Measurements from ENCODE around the gene POLRMT.

Gene POLRMT

DNA sequence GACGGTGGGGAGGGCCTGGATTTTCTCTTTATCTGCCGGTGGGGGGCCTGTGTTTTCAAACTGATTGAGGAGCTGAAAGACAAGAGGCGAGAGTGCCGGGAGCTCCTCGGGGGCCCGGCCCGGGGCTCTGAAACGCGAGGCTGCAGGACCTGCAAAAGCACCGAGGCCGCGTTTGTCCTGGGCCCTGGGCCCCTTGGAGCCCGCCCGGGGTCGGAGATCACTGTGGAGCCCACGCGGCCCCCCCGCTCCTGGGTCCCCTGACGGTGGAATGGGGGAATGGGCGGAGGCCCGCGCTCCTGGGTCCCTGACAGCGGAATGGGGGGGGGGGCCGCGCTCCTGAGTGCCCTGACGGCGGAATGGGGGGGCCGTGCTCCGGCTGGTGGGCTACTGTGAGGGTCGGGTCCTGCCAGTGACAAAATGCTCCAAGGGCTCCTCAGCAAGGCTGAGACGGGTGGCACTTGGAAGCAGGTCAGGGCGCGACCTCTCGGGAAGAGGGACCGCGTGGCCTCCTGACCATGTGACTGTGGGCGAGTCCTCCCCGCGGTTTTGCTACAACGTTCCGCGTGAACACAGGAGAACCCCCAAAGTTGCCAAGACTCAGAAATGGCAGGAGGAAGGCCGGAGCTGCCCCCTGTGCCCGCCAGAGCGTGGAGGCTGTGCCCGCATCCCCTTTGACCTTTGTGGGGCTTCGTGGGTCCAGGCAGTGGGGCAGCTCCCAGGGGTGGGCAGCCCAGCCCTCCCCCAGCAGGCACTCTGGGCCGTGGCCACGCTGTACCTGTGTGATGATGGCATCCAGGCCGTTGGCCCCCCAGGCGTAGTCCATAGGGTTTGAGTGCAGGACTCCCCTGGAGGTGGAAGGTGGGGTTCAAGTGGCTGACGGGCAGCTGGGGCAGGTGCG lies 15.8 kb upstream of the POLRMT start:
- no peak overlapping the region for H3K9ac ChIP-seq (ENCODE audit: low read length)
- H3K36me3 ChIP-seq (ENCODE audit: control insufficient read depth, insufficient read depth, low read length), result peaks cover 29% of the 10 kb centered on the region
- H3K27me3 ChIP-seq (ENCODE audit: control insufficient read depth, insufficient read depth, low read length), result no peaks in the 10 kb centered on the region
- no peaks in the 10 kb centered on the region for H3K4me1 ChIP-seq (ENCODE audit: control insufficient read depth, insufficient read depth, low read length)
- no peak overlapping the region for H3K4me3 ChIP-seq (ENCODE audit: low read length)
- no peak overlapping the region for H3K27ac ChIP-seq (ENCODE audit: low read depth, low read length)

GRCh38 chr19:648305-648704 lies 15.0 kb upstream of the POLRMT start:
- no peak overlapping the region for H3K27ac ChIP-seq (ENCODE audit: low read depth, low read length)
- H3K4me3 ChIP-seq (ENCODE audit: low read length), result no peak overlapping the region
- no peak overlapping the region for H3K9ac ChIP-seq (ENCODE audit: low read length)
- H3K4me1 ChIP-seq (ENCODE audit: control insufficient read depth, insufficient read depth, low read length), result no peaks in the 10 kb centered on the region
- no peaks in the 10 kb centered on the region for H3K27me3 ChIP-seq (ENCODE audit: control insufficient read depth, insufficient read depth, low read length)
- H3K36me3 ChIP-seq (ENCODE audit: control insufficient read depth, insufficient read depth, low read length), result peaks cover 23% of the 10 kb centered on the region

DNA sequence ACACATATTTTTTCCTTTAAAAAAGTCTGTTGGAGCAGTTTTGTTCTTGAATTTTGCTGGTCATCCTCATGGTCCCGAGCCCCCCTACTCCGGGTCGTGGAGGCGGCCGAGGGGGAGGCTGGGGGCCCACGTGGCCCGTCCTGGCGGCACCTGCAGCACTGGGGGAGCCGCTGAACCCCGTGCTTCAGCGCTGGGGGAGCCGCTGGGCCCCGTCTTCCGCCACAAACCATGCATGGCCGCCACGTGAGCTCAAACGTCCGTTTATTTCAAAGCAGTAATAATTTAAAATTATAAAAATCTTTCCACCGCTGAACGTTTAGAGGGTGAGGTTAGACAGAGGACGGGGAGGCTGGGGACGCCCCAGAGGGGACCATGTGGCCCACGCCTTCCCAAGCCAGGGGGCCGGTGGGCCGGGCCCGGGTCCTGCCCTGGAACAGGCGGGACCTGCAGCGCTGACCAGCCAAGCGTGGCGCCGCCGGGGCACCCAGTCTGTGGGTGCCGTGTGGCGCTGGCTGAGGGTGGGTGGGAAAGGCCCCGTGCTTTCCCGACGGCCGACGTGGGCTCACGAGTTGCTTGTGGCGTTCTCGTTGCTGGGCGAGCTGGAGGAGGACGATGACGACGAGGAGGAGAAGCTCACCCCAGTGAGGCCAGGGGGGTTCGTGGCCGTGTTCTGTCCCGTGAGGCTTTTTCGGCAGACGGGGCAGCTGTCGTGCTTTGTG lies 14.4 kb upstream of the POLRMT start:
- Histone ChIP-seq H3K9ac (ENCODE audit: low read length) (no peak overlapping the region), H3K36me3 (ENCODE audit: control insufficient read depth, insufficient read depth, low read length) (peaks cover 19% of the 10 kb centered on the region), H3K27ac (ENCODE audit: low read depth, low read length) (no peak overlapping the region)

GRCh38 chr19:646779-647565 lies 13.6 kb upstream of the POLRMT start:
- Histone ChIP-seq H3K27me3 (ENCODE audit: control insufficient read depth, insufficient read depth, low read length) (no peaks in the 10 kb centered on the region), H3K36me3 (ENCODE audit: control insufficient read depth, insufficient read depth, low read length) (peaks cover 19% of the 10 kb centered on the region), H3K9ac (ENCODE audit: low read length) (no peak overlapping the region)

More for the DNA sequence above, 14.4 kb upstream of the POLRMT start:
- Histone ChIP-seq H3K4me3 (ENCODE audit: low read length) (no peak overlapping the region), H3K4me1 (ENCODE audit: control insufficient read depth, insufficient read depth, low read length) (no peaks in the 10 kb centered on the region), H3K27me3 (ENCODE audit: control insufficient read depth, insufficient read depth, low read length) (no peaks in the 10 kb centered on the region)

DNA sequence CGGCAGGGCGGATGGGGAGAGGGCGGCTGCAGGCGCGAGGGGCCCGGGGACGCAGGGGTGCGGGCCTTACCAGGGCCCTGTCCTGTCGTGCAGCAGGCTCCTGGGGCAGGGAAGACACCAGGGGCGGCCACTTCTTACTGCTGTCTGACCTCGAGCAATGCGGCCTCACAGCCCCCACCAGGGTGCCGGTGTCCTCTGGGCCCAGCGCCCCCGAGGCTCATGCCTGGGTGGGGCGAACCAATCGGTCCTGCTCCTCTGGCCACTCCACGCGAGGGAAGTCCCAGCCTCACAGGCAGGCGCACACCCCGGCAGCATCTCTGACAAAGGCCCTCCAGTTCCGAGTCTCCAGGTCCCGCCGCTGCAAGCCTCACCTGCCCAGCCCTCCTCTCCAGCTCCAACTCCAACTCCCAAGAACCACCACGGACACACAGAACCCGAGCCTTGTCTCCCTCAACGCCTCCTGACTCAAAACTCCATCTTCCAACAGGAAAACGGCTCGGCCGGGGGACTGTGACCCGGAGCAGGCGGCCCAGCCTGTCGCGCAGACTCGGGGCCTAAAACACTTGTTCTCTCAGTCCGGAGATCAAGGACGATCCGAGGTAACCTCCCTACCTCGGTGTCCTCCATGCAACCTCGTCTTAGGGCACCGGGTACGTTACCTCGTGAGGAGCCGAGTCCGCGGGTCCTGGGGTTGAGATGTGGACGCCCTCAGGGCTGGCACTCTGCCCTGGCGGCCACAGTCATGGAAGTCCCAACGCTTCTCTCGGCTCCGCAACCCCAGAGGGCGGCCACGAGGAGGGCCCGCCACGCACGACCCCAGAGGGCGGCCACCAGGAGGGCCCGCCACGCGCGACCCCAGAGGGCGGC lies 12.8 kb upstream of the POLRMT start:
- Histone ChIP-seq H3K27me3 (ENCODE audit: control insufficient read depth, insufficient read depth, low read length) (no peaks in the 10 kb centered on the region), H3K27ac (ENCODE audit: low read depth, low read length) (no peak overlapping the region), H3K36me3 (ENCODE audit: control insufficient read depth, insufficient read depth, low read length) (peaks cover 16% of the 10 kb centered on the region), H3K4me1 (ENCODE audit: control insufficient read depth, insufficient read depth, low read length) (no peaks in the 10 kb centered on the region), H3K4me3 (ENCODE audit: low read length) (no peak overlapping the region), H3K9ac (ENCODE audit: low read length) (no peak overlapping the region)

More at GRCh38 chr19:646779-647565, 13.6 kb upstream of the POLRMT start:
- Histone ChIP-seq H3K4me1 (ENCODE audit: control insufficient read depth, insufficient read depth, low read length) (no peaks in the 10 kb centered on the region), H3K27ac (ENCODE audit: low read depth, low read length) (no peak overlapping the region), H3K4me3 (ENCODE audit: low read length) (no peak overlapping the region)

- Histone ChIP-seq H3K4me3 (ENCODE audit: low read length) (no peak overlapping the region), H3K9ac (ENCODE audit: low read length) (no peak overlapping the region), H3K4me1 (ENCODE audit: control insufficient read depth, insufficient read depth, low read length) (no peaks in the 10 kb centered on the region), H3K27me3 (ENCODE audit: control insufficient read depth, insufficient read depth, low read length) (no peaks in the 10 kb centered on the region), H3K27ac (ENCODE audit: low read depth, low read length) (no peak overlapping the region), H3K36me3 (ENCODE audit: control insufficient read depth, insufficient read depth, low read length) (peaks cover 13% of the 10 kb centered on the region)
Measured at GRCh38 chr19:644789-645188, 11.5 kb upstream of the POLRMT start.

DNA sequence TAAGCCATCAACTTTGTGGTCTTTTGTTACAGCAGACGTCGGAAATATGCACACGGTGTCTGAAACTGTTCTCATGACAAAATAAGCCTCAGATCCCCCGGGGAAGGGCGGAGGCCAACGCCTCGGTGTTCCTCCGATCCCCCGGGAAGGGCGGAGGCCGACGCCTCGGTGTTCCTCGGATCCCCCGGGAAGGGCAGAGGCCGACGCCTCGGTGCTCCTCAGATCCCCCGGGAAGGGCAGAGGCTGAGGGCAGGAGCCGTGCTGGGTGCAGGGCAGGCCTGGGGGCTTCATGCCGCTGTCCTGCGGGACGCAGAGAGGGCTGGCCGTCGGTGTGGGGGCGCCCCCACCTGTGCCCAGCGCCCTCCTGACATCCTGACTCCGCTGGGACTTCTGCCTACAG lies 11.0 kb upstream of the POLRMT start:
- Histone ChIP-seq H3K27ac (ENCODE audit: low read depth, low read length) (no peak overlapping the region), H3K36me3 (ENCODE audit: control insufficient read depth, insufficient read depth, low read length) (peaks cover 12% of the 10 kb centered on the region), H3K4me3 (ENCODE audit: low read length) (no peak overlapping the region), H3K4me1 (ENCODE audit: control insufficient read depth, insufficient read depth, low read length) (peaks cover under 1% of the 10 kb centered on the region), H3K27me3 (ENCODE audit: control insufficient read depth, insufficient read depth, low read length) (no peaks in the 10 kb centered on the region), H3K9ac (ENCODE audit: low read length) (no peak overlapping the region)

GRCh38 chr19:643736-644135 lies 10.4 kb upstream of the POLRMT start:
- H3K36me3 ChIP-seq (ENCODE audit: control insufficient read depth, insufficient read depth, low read length), result peaks cover 10% of the 10 kb centered on the region
- H3K27ac ChIP-seq (ENCODE audit: low read depth, low read length), result no peak overlapping the region
- no peaks in the 10 kb centered on the region for H3K27me3 ChIP-seq (ENCODE audit: control insufficient read depth, insufficient read depth, low read length)
- H3K9ac ChIP-seq (ENCODE audit: low read length), result no peak overlapping the region
- H3K4me1 ChIP-seq (ENCODE audit: control insufficient read depth, insufficient read depth, low read length), result peaks cover 4% of the 10 kb centered on the region
- no peak overlapping the region for H3K4me3 ChIP-seq (ENCODE audit: low read length)

DNA sequence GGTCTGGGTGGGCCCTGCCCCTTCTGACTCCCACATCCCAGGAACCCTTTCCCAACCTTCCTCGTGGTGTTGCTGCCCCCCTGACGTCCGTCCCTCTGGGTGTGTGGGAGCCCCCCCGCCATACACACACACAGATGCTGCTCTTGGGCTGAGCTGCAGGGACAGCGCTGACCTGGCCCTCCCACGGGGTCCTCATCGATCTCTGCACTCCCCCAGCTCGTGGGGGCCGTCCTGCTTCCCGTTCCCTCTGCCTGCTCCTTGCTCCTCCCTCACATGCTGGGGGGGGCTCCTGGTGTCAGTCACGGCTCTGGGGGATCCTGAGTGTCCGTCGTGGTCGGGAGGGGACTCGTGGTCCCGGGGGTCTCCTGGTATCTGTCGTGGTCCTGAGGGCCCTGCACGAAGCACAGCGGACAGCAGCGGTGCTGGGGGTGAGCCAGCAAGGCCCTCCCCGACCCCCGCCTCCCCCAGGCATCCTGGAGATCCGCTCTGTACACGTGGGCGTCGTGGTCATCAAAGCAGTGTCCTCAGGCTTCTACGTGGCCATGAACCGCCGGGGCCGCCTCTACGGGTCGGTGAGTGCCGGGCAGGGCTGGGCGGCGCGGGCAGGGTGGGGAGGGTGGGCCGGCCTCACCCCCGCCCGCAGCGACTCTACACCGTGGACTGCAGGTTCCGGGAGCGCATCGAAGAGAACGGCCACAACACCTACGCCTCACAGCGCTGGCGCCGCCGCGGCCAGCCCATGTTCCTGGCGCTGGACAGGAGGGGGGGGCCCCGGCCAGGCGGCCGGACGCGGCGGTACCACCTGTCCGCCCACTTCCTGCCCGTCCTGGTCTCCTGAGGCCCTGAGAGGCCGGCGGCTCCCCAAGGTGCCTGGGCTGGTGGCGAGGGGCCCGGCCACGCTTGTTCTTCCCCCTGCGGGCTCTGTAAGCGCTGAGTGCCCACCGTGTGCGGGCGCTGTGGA lies 9.7 kb upstream of the POLRMT start:
- Histone ChIP-seq H3K9ac (ENCODE audit: low read length) (no peak overlapping the region), H3K27ac (ENCODE audit: low read depth, low read length) (no peak overlapping the region), H3K4me1 (ENCODE audit: control insufficient read depth, insufficient read depth, low read length) (peaks cover 4% of the 10 kb centered on the region), H3K36me3 (ENCODE audit: control insufficient read depth, insufficient read depth, low read length) (peaks cover 7% of the 10 kb centered on the region), H3K4me3 (ENCODE audit: low read length) (no peak overlapping the region), H3K27me3 (ENCODE audit: control insufficient read depth, insufficient read depth, low read length) (no peaks in the 10 kb centered on the region)

- no peak overlapping the region for H3K27ac ChIP-seq (ENCODE audit: low read depth, low read length)
- H3K27me3 ChIP-seq (ENCODE audit: control insufficient read depth, insufficient read depth, low read length), result no peaks in the 10 kb centered on the region
- H3K36me3 ChIP-seq (ENCODE audit: control insufficient read depth, insufficient read depth, low read length), result peaks cover under 1% of the 10 kb centered on the region
- no peak overlapping the region for H3K9ac ChIP-seq (ENCODE audit: low read length)
- peaks cover 4% of the 10 kb centered on the region for H3K4me1 ChIP-seq (ENCODE audit: control insufficient read depth, insufficient read depth, low read length)
- H3K4me3 ChIP-seq (ENCODE audit: low read length), result no peak overlapping the region
Measured at GRCh38 chr19:641702-642101, 8.4 kb upstream of the POLRMT start.

Measured in rectal smooth muscle tissue (tissue), 1 donor.